CD4-positive, alpha-beta memory T cell (primary cell): Measurements from ENCODE around the gene CAV1. TPM values are rescaled to one million over a fixed set of nuclear protein-coding genes. Genes with fewer than 3 reads are reported as not detected.

Experiments
- CTCF ChIA-PET: fragments of 350-600 bp; sonication (Branson Sonifier 250); formaldehyde crosslinking; loops from one replicate; lab custom pipeline; 2021; ENCODE audit warnings: inconsistent platforms; ENCODE audit not compliant: partially characterized antibody; lab: Charles Lee
- POLR2A ChIA-PET: fragments of 350-600 bp; sonication (Branson Sonifier 250); formaldehyde crosslinking; loops from one replicate; lab custom pipeline; 2021; ENCODE audit not compliant: partially characterized antibody; lab: Charles Lee
- DNase-seq, 5 donors: peaks; one replicate each; pipeline versions ENCODE4 v3.0.0 to v3.0.0-alpha.2; 2020 to 2022; ENCODE audit warnings: mixed read lengths in 1 of 5
- H3K27ac ChIP-seq: one replicate; pipeline ENCODE4 v1.7.0; 2013; ENCODE audit warnings: low read depth, low read length
- H3K27me3 ChIP-seq: 2 replicates; pipeline ENCODE4 v1.7.0; 2013; ENCODE audit warnings: mild to moderate bottlenecking, low read length, moderate library complexity; ENCODE audit not compliant: insufficient read depth
- H3K36me3 ChIP-seq: 2 replicates; pipeline ENCODE4 v1.7.0; 2013; ENCODE audit warnings: mild to moderate bottlenecking, low read length, moderate library complexity; ENCODE audit not compliant: insufficient read depth
- H3K4me1 ChIP-seq: 2 replicates; pipeline ENCODE4 v1.7.0; 2013; ENCODE audit warnings: mild to moderate bottlenecking, low read length, moderate library complexity; ENCODE audit not compliant: insufficient read depth
- H3K4me3 ChIP-seq, 2 donors: one replicate each; pipeline ENCODE4 v1.7.0; 2013; ENCODE audit warnings: low read length in 2 of 2, mild to moderate bottlenecking in 1 of 2
- H3K9me3 ChIP-seq, 2 donors: one replicate each; pipeline ENCODE4 v1.7.0; 2013; ENCODE audit warnings: low read length in 2 of 2, control low read depth in 1 of 2; ENCODE audit not compliant: control insufficient read depth in 1 of 2
- H3K27ac Mint-ChIP-seq, 7 donors: one replicate each; pipeline ENCODE4 v1.8.0; 2020 to 2021; ENCODE audit warnings: mixed read lengths in 7 of 7, mild to moderate bottlenecking in 6 of 7, inconsistent platforms in 3 of 7, moderate library complexity in 3 of 7
- H3K27me3 Mint-ChIP-seq, 2 donors: one replicate each; pipeline ENCODE4 v1.8.0; 2020 to 2021; ENCODE audit warnings: mixed read lengths in 2 of 2
- H3K36me3 Mint-ChIP-seq, 2 donors: one replicate each; pipeline ENCODE4 v1.8.0; 2020 to 2021; ENCODE audit warnings: mixed read lengths in 2 of 2, inconsistent platforms in 1 of 2, mild to moderate bottlenecking in 1 of 2
- H3K4me1 Mint-ChIP-seq, 4 donors: one replicate each; pipeline ENCODE4 v1.8.0; 2020 to 2021; ENCODE audit warnings: mixed read lengths in 4 of 4, mild to moderate bottlenecking in 1 of 4
- H3K4me3 Mint-ChIP-seq, 8 donors: one replicate each; pipeline ENCODE4 v1.8.0; 2020 to 2021; ENCODE audit warnings: mixed read lengths in 8 of 8, mild to moderate bottlenecking in 7 of 8, moderate library complexity in 6 of 8, inconsistent platforms in 3 of 8
- H3K9me3 Mint-ChIP-seq, 8 donors: one replicate each; pipeline ENCODE4 v1.8.0; 2020 to 2021; ENCODE audit warnings: mixed read lengths in 8 of 8, mild to moderate bottlenecking in 5 of 8, inconsistent platforms in 3 of 8, moderate library complexity in 1 of 8
- intact Hi-C: fragments of 100-400 bp; cut with micrococcal nuclease; formaldehyde crosslinking; loops from one replicate; pipeline ENCODE4 v1.15.1; 2023
- polyA plus RNA-seq, 2 donors: library from polyadenylated mRNA; unstranded; fragments of 300-500 nt; fragmentation: Illumina TruSeq; gene quantifications; one replicate each; pipeline ENCODE4 v1.2.3, GENCODE V29; 2021
- total RNA-seq, 2 experiments: library from RNA; stranded (reverse); gene quantifications; one replicate each; pipeline ENCODE4 v1.2.3, GENCODE V29; 2021

CAV1 gene
- total and polyA plus RNA-seq, 4 experiments from 2014 or later, result not detected

GRCh38 chr7:116610210-116610609 lies 85.4 kb downstream of the CAV1 start:
- Histone ChIP-seq H3K27ac (no peak overlapping the region), H3K27me3 (no peaks in the 10 kb centered on the region), H3K9me3 (no peaks in the 10 kb centered on the region), H3K4me3 (no peak overlapping the region), H3K36me3 (no peaks in the 10 kb centered on the region), H3K4me1 (no peaks in the 10 kb centered on the region)
- intact Hi-C loops, result no loop called here
- Mint-ChIP-seq H3K27ac (no peak overlapping the region), H3K4me1 (no peaks in the 10 kb centered on the region), H3K9me3 (peaks cover 0 to 5% (median 0%) of the 10 kb centered on the region in 8 donors), H3K4me3 (no peak overlapping the region), H3K36me3 (peaks cover 0 to 4% of the 10 kb centered on the region in 2 donors), H3K27me3 (peaks cover 18 to 28% of the 10 kb centered on the region in 2 donors)
- ChIA-PET POLR2A (no interaction called here), CTCF (no interaction called here)
- no peak for DNase-seq

DNA sequence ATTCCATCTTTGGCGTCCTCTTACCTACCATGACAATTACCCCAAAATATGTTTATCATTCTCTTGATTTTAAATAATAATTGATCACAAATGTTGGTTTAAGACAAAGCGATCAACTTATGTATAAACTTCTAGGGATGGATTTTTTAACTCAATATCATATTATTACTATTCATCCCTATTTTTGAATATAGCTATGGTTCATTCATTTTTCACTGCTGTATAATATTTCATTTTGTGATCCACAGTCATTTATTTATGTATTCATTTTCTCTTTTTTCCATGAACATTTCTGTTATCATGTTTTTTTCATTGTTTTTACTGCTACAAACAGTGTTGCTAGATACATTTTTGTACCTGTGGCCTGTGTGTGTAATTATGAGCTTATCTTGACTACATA lies 85.9 kb downstream of the CAV1 start:
- CTCF ChIA-PET, result no interaction called here
- intact Hi-C loops, result no loop called here
- Histone ChIP-seq H3K27me3 (no peaks in the 10 kb centered on the region), H3K4me3 (no peak overlapping the region), H3K4me1 (no peaks in the 10 kb centered on the region), H3K9me3 (no peaks in the 10 kb centered on the region), H3K36me3 (no peaks in the 10 kb centered on the region), H3K27ac (no peak overlapping the region)
- Mint-ChIP-seq H3K36me3 (peaks cover 0 to 4% of the 10 kb centered on the region in 2 donors), H3K4me1 (no peaks in the 10 kb centered on the region), H3K9me3 (peaks cover 0 to 5% (median 0%) of the 10 kb centered on the region in 8 donors), H3K27me3 (peaks cover 18 to 30% of the 10 kb centered on the region in 2 donors), H3K27ac (no peak overlapping the region), H3K4me3 (no peak overlapping the region)
- POLR2A ChIA-PET, result no interaction called here
- DNase-seq, result no peak

Other genes with a start within 250 kb of the CAV1 start
- under 1 TPM in 1 of 2 experiments, not detected in 1; 0.19 TPM for gene CAV2, start 25.3 kb upstream of the CAV1 start, total RNA-seq
- gene CAV2, start 25.3 kb upstream of the CAV1 start, polyA plus RNA-seq, result not detected
- under 1 TPM; 0.23 to 0.47 TPM for gene MET, start 147.2 kb downstream of the CAV1 start, total RNA-seq
- gene MET, start 147.2 kb downstream of the CAV1 start, polyA plus RNA-seq, result not detected